Loucy (cell line): ENCODE measurements around the gene AVPR2.

Experiments used
- CTCF ChIP-seq: fragments of 200-600 bp; sonication (generic); conservative IDR thresholded peaks from 2 replicates; pipeline ENCODE4 v1.5.1; 2014; ENCODE audit warnings: mild to moderate bottlenecking, antibody characterized with exemption, low read length
- EZH2phosphoT487 ChIP-seq: fragments of 200-600 bp; IDR thresholded peaks from 2 replicates; pipeline ENCODE4 v1.6.1; 2018; ENCODE audit warnings: antibody characterized with exemption, mild to moderate bottlenecking, moderate library complexity, borderline replicate concordance

- peak; percentile 26 for TF ChIP-seq CTCF
- no peak for TF ChIP-seq EZH2phosphoT487
Measured at GRCh38 chrX:153922932-153923857, 18.7 kb downstream of the AVPR2 start.
